Mesenchymal stem cell (in vitro differentiated cells and primary cell): ENCODE data around the gene FBXL17.

ENCODE experiments used
- DNase-seq: peaks from one replicate; pipeline ENCODE4 v3.0.0-alpha.2; 2013
- H2AFZ ChIP-seq: one replicate; pipeline ENCODE4 v1.6.1; 2013; ENCODE audit warnings: low read depth, mild to moderate bottlenecking, control low read depth, inconsistent platforms, low read length, moderate library complexity
- H2AK5ac ChIP-seq: 2 replicates; pipeline ENCODE4 v1.6.1; 2013; ENCODE audit warnings: low read length, moderate library complexity, mild to moderate bottlenecking, inconsistent platforms; ENCODE audit not compliant: severe bottlenecking
- H2BK120ac ChIP-seq: one replicate; pipeline ENCODE4 v1.6.1; 2013; ENCODE audit warnings: low read depth, mild to moderate bottlenecking, inconsistent platforms, low read length, moderate library complexity
- H2BK12ac ChIP-seq, 2 experiments: one replicate each; pipeline ENCODE4 v1.6.1; 2013; ENCODE audit warnings: inconsistent platforms in 2 of 2, low read length in 2 of 2, mild to moderate bottlenecking in 2 of 2, moderate library complexity in 2 of 2, control low read depth in 1 of 2
- H2BK15ac ChIP-seq: one replicate; pipeline ENCODE4 v1.6.1; 2013; ENCODE audit warnings: mild to moderate bottlenecking, low read depth, inconsistent platforms; ENCODE audit not compliant: poor library complexity, severe bottlenecking
- H2BK5ac ChIP-seq: 2 replicates; pipeline ENCODE4 v1.6.1; 2013; ENCODE audit warnings: low read depth, mild to moderate bottlenecking, low read length, control low read depth, inconsistent platforms; ENCODE audit not compliant: poor library complexity, severe bottlenecking
- H3K14ac ChIP-seq, 2 experiments: one replicate each; pipeline ENCODE4 v1.6.1; 2013; ENCODE audit warnings: inconsistent platforms in 2 of 2, low read length in 2 of 2, control low read depth in 1 of 2, mild to moderate bottlenecking in 1 of 2, moderate library complexity in 1 of 2
- H3K18ac ChIP-seq, 2 experiments: one replicate each; pipeline ENCODE4 v1.6.1; 2013; ENCODE audit warnings: inconsistent platforms in 2 of 2, low read length in 2 of 2, control low read depth in 1 of 2, low read depth in 1 of 2, mild to moderate bottlenecking in 1 of 2
- H3K23ac ChIP-seq, 2 experiments: one replicate each; pipeline ENCODE4 v1.6.1; 2013; ENCODE audit warnings: inconsistent platforms in 2 of 2, low read length in 2 of 2, mild to moderate bottlenecking in 2 of 2, moderate library complexity in 2 of 2, control low read depth in 1 of 2
- H3K27ac ChIP-seq: 2 replicates; pipeline ENCODE4 v1.5.1; 2013; ENCODE audit warnings: mild to moderate bottlenecking, moderate library complexity, low read length, control low read depth, inconsistent platforms; ENCODE audit not compliant: poor library complexity, severe bottlenecking
- H3K27me3 ChIP-seq, 2 experiments: 2 replicates each; pipeline versions ENCODE4 v1.6.1 to v1.7.0; 2013; ENCODE audit warnings: low read length in 2 of 2, mild to moderate bottlenecking in 2 of 2, moderate library complexity in 2 of 2, control low read depth in 1 of 2, inconsistent platforms in 1 of 2; ENCODE audit not compliant: control insufficient read depth in 1 of 2, insufficient read depth in 1 of 2
- H3K36me3 ChIP-seq, 2 experiments: 2 replicates each; pipeline versions ENCODE4 v1.6.1 to v1.7.0; 2013; ENCODE audit warnings: low read length in 2 of 2, control low read depth in 1 of 2, inconsistent platforms in 1 of 2, low read depth in 1 of 2, mild to moderate bottlenecking in 1 of 2; ENCODE audit not compliant: insufficient read depth in 2 of 2, control insufficient read depth in 1 of 2
- H3K4ac ChIP-seq, 2 experiments: one replicate each; pipeline ENCODE4 v1.6.1; 2013; ENCODE audit warnings: inconsistent platforms in 2 of 2, low read length in 2 of 2, mild to moderate bottlenecking in 2 of 2, moderate library complexity in 2 of 2, control low read depth in 1 of 2, low read depth in 1 of 2
- H3K4me1 ChIP-seq: 2 replicates; pipeline ENCODE4 v1.6.1; 2013; ENCODE audit warnings: low read depth, low read length, control low read depth; ENCODE audit not compliant: control insufficient read depth, insufficient read depth
- H3K4me2 ChIP-seq: 2 replicates; pipeline ENCODE4 v1.6.1; 2013; ENCODE audit warnings: low read length, mild to moderate bottlenecking, inconsistent platforms; ENCODE audit not compliant: poor library complexity, severe bottlenecking
- H3K4me3 ChIP-seq, 2 experiments: 2 replicates each; pipeline versions ENCODE4 v1.5.1 to v1.7.0; 2013; ENCODE audit warnings: low read length in 2 of 2, mild to moderate bottlenecking in 2 of 2, control low read depth in 1 of 2, low read depth in 1 of 2; ENCODE audit not compliant: insufficient read depth in 1 of 2
- H3K79me1 ChIP-seq: replicated peaks from 2 replicates; pipeline ENCODE4 v1.6.1; 2013; ENCODE audit warnings: mild to moderate bottlenecking, control low read depth, low read length, inconsistent platforms; ENCODE audit not compliant: poor library complexity, severe bottlenecking
- H3K9ac ChIP-seq: 2 replicates; pipeline ENCODE4 v1.7.0; 2013; ENCODE audit warnings: mild to moderate bottlenecking, low read length, moderate library complexity
- H3K9me3 ChIP-seq: 2 replicates; pipeline ENCODE4 v1.7.0; 2013; ENCODE audit warnings: mild to moderate bottlenecking, low read length; ENCODE audit not compliant: control insufficient read depth
- H4K8ac ChIP-seq: one replicate; pipeline ENCODE4 v1.6.1; 2013; ENCODE audit warnings: inconsistent platforms, mild to moderate bottlenecking, low read length, moderate library complexity
- H4K91ac ChIP-seq: one replicate; pipeline ENCODE4 v1.6.1; 2013; ENCODE audit warnings: mild to moderate bottlenecking, low read length, inconsistent platforms
- WGBS: methylation state at CpG from one replicate; pipeline ENCODE4 v1.1.7; 2013; ENCODE audit warnings: mixed read lengths; 5-methylcytosine and 5-hydroxymethylcytosine counted together

Gene FBXL17

DNA sequence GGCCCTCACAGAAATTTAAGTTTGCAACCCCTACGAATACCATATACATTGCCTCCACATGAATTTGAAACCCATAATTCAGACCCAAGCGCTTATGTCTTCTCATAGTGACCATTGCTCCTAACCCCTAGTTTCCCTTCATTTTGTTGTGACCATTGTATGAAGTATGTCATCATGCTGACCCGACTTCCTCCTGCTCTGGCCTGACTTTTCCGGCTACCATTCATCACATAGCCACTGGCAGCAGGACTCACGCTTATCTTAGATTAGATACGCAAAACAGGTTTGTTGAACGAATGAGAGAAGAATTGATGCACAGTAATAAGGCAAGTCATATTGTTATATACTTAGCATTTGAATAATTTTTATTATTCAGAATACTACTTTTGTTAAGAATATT, 345.4 kb downstream of the FBXL17 start:
- Histone ChIP-seq H2BK12ac (no peak overlapping the region), H3K27me3 (no peaks in the 10 kb centered on the region), H2BK15ac (no peak overlapping the region), H2BK120ac (no peak overlapping the region), H3K4me3 (no peak overlapping the region), H3K36me3 (no peaks in the 10 kb centered on the region), H2AK5ac (no peak overlapping the region), H3K18ac (no peak overlapping the region), H4K8ac (no peak overlapping the region), H3K9me3 (no peaks in the 10 kb centered on the region), H3K79me1 (peaks cover 2% of the 10 kb centered on the region), H4K91ac (no peak overlapping the region), H3K27ac (no peak overlapping the region), H2AFZ (no peak overlapping the region), H3K9ac (no peak overlapping the region), H3K4me2 (no peak overlapping the region), H3K4ac (no peak overlapping the region), H3K4me1 (no peaks in the 10 kb centered on the region), H3K14ac (no peak overlapping the region), H2BK5ac (no peak overlapping the region), H3K23ac (no peak overlapping the region)
- no peak for DNase-seq
- WGBS, result 94% methylated on average over 3 of the region's 7 CpGs

DNA sequence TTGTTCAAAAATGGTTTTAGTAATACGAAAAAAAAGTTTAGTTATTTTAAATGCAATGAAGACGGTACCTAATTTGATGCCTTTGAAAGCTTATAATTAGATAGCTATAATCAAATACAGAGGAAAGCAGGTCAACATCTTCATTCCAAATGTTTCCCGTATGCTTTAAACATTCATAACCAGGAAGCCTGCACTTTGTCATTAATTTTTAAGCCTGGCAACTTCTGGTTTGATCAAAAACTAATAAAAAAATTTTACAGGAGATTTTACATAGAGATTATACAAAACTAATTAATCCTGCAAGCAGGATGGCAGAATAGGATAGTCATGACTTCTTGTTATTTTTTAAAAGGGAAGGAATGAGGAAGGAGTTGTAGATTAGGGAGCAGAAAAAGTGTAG, 353.0 kb downstream of the FBXL17 start:
- Histone ChIP-seq H3K4me3 (no peak overlapping the region), H3K18ac (no peak overlapping the region), H2AFZ (no peak overlapping the region), H3K79me1 (peaks cover 2% of the 10 kb centered on the region), H3K23ac (no peak overlapping the region), H3K27me3 (no peaks in the 10 kb centered on the region), H3K9me3 (no peaks in the 10 kb centered on the region), H3K4me2 (no peak overlapping the region), H3K4ac (no peak overlapping the region), H3K4me1 (no peaks in the 10 kb centered on the region), H3K27ac (no peak overlapping the region), H3K14ac (no peak overlapping the region), H4K91ac (no peak overlapping the region), H4K8ac (no peak overlapping the region), H2BK5ac (no peak overlapping the region), H3K9ac (no peak overlapping the region), H2AK5ac (no peak overlapping the region), H2BK120ac (no peak overlapping the region), H3K36me3 (no peaks in the 10 kb centered on the region), H2BK12ac (no peak overlapping the region), H2BK15ac (no peak overlapping the region)
- 100% methylated on average over 1 of the region's 3 CpGs for WGBS
- no peak for DNase-seq

DNA sequence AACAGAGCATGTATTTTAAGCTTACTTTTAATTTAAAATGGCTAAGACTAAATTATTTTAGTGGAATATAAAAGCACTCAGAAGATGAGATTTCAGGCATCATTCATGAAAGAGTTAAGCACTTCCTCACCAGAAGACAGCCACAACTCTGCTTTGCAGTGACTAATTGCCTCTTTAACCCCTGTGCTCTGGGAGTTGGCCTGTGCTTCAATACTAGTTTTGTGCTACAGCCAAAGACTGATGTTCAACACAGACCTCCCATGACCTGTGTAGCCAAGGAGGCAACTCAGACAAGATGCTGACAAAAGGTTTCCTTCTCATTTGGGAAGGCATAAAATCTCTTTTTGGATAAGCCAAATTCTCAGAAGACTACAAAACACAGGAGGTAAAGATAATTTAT, 353.5 kb downstream of the FBXL17 start:
- no peak overlapping the region for H4K8ac ChIP-seq
- H2BK12ac ChIP-seq, result no peak overlapping the region
- no peak overlapping the region for H3K14ac ChIP-seq
- H3K4me2 ChIP-seq, result no peak overlapping the region
- no peaks in the 10 kb centered on the region for H3K4me1 ChIP-seq
- H2AFZ ChIP-seq, result no peak overlapping the region
- peak overlapping the region; percentile 23 for H3K9ac ChIP-seq
- peak; percentile 30 for DNase-seq
- H3K4me3 ChIP-seq, result no peak overlapping the region
- no peaks in the 10 kb centered on the region for H3K9me3 ChIP-seq
- no peak overlapping the region for H3K4ac ChIP-seq
- no peak overlapping the region for H2BK120ac ChIP-seq
- no peak overlapping the region for H3K23ac ChIP-seq
- peaks cover 2% of the 10 kb centered on the region for H3K79me1 ChIP-seq
- no peak overlapping the region for H2BK5ac ChIP-seq
- no peaks in the 10 kb centered on the region for H3K36me3 ChIP-seq
- no peak overlapping the region for H3K27ac ChIP-seq
- H3K18ac ChIP-seq, result no peak overlapping the region
- no peak overlapping the region for H2BK15ac ChIP-seq
- H4K91ac ChIP-seq, result no peak overlapping the region
- no peak overlapping the region for H2AK5ac ChIP-seq
- no peaks in the 10 kb centered on the region for H3K27me3 ChIP-seq

DNA sequence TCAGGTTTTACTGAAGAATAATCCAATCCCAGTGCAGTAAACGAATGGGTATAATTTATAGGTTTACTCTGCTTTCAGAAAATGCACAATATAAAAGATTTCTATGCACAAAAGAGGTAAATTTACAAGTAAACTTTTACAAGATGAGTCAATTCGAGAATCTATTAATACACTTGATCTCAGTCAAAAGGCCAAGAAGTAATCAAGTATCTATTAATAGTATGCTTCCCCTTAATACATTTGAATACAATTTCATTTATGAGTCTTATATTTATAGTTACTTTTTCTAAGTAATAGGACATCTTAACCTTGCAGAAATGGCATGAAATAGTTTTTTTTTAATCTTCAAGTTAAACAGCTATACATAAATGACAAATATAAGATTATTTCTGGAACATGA, 355.9 kb downstream of the FBXL17 start:
- H3K27ac ChIP-seq, result no peak overlapping the region
- no peak overlapping the region for H3K23ac ChIP-seq
- no peak overlapping the region for H2BK5ac ChIP-seq
- no peak overlapping the region for H2AK5ac ChIP-seq
- no peak overlapping the region for H4K8ac ChIP-seq
- no peak overlapping the region for H2BK15ac ChIP-seq
- no peak overlapping the region for H4K91ac ChIP-seq
- no peak overlapping the region for H2AFZ ChIP-seq
- DNase-seq, result no peak
- H3K4me3 ChIP-seq, result no peak overlapping the region
- H3K79me1 ChIP-seq, result no peaks in the 10 kb centered on the region
- no peak overlapping the region for H3K9ac ChIP-seq
- H3K36me3 ChIP-seq, result no peaks in the 10 kb centered on the region
- H3K27me3 ChIP-seq, result no peaks in the 10 kb centered on the region
- no peak overlapping the region for H3K18ac ChIP-seq
- H3K4me2 ChIP-seq, result no peak overlapping the region
- H2BK120ac ChIP-seq, result no peak overlapping the region
- H3K14ac ChIP-seq, result no peak overlapping the region
- H3K4ac ChIP-seq, result no peak overlapping the region
- WGBS, result no CpG with 5 or more reads among the region's 2 CpGs
- no peaks in the 10 kb centered on the region for H3K4me1 ChIP-seq
- H2BK12ac ChIP-seq, result no peak overlapping the region
- H3K9me3 ChIP-seq, result no peaks in the 10 kb centered on the region
